Memory B cell (primary cell): Measurements from ENCODE around the gene PVALEF.

Experiments
- ATAC-seq: fragments of 150-1000 bp; cut with Tn5 transposase; 2 replicates; pipeline ENCODE4 v1.10.0; 2021; ENCODE audit warnings: low read depth, mild to moderate bottlenecking, moderate library complexity
- DNase-seq, 2 donors: peaks; one replicate each; pipeline ENCODE4 v3.0.0; 2022; ENCODE audit warnings: low spot score in 2 of 2
- H3K27ac Mint-ChIP-seq: one replicate; pipeline ENCODE4 v1.8.0; 2022; ENCODE audit warnings: mild to moderate bottlenecking, moderate library complexity, mixed read lengths
- H3K27me3 Mint-ChIP-seq: one replicate; pipeline ENCODE4 v1.8.0; 2022; ENCODE audit warnings: mixed read lengths
- H3K36me3 Mint-ChIP-seq: one replicate; pipeline ENCODE4 v1.8.0; 2022; ENCODE audit warnings: mild to moderate bottlenecking, mixed read lengths
- H3K4me1 Mint-ChIP-seq: one replicate; pipeline ENCODE4 v1.8.0; 2022; ENCODE audit warnings: mixed read lengths
- H3K4me3 Mint-ChIP-seq: one replicate; pipeline ENCODE4 v1.8.0; 2022; ENCODE audit warnings: mild to moderate bottlenecking, moderate library complexity, mixed read lengths
- H3K9me3 Mint-ChIP-seq: one replicate; pipeline ENCODE4 v1.8.0; 2022; ENCODE audit warnings: mixed read lengths

Gene PVALEF

GRCh38 chr17:81125573-81126081 lies 39.7 kb upstream of the PVALEF start:
- Mint-ChIP-seq H3K36me3 (no peaks in the 10 kb centered on the region), H3K4me1 (no peaks in the 10 kb centered on the region), H3K27me3 (no peaks in the 10 kb centered on the region), H3K9me3 (no peaks in the 10 kb centered on the region), H3K4me3 (no peak overlapping the region), H3K27ac (no peak overlapping the region)
- no peak for DNase-seq
- ATAC-seq = no peak

GRCh38 chr17:81126281-81127132 lies 38.8 kb upstream of the PVALEF start:
- ATAC-seq = no peak
- Mint-ChIP-seq H3K4me3 (no peak overlapping the region), H3K27ac (no peak overlapping the region), H3K4me1 (no peaks in the 10 kb centered on the region), H3K9me3 (no peaks in the 10 kb centered on the region), H3K36me3 (no peaks in the 10 kb centered on the region), H3K27me3 (no peaks in the 10 kb centered on the region)
- no peak for DNase-seq

- no peak overlapping the region for H3K4me3 Mint-ChIP-seq
- no peaks in the 10 kb centered on the region for H3K4me1 Mint-ChIP-seq
- H3K27ac Mint-ChIP-seq = no peak overlapping the region
- H3K27me3 Mint-ChIP-seq = no peaks in the 10 kb centered on the region
- ATAC-seq (no peak), DNase-seq (no peak)
- H3K36me3 Mint-ChIP-seq = no peaks in the 10 kb centered on the region
- H3K9me3 Mint-ChIP-seq = no peaks in the 10 kb centered on the region
Measured at GRCh38 chr17:81127133-81127455, 38.2 kb upstream of the PVALEF start.

- Mint-ChIP-seq H3K4me1 (no peaks in the 10 kb centered on the region), H3K4me3 (no peak overlapping the region), H3K27ac (no peak overlapping the region), H3K36me3 (no peaks in the 10 kb centered on the region), H3K9me3 (no peaks in the 10 kb centered on the region), H3K27me3 (no peaks in the 10 kb centered on the region)
- ATAC-seq (no peak), DNase-seq (no peak)
Measured at GRCh38 chr17:81127526-81128177, 37.7 kb upstream of the PVALEF start.

- Mint-ChIP-seq H3K27ac (no peak overlapping the region), H3K4me1 (no peaks in the 10 kb centered on the region)
Measured at GRCh38 chr17:81128338-81128737, 37.0 kb upstream of the PVALEF start.

GRCh38 chr17:81128774-81129173 lies 36.5 kb upstream of the PVALEF start:
- Mint-ChIP-seq H3K36me3 (no peaks in the 10 kb centered on the region), H3K4me1 (no peaks in the 10 kb centered on the region), H3K27me3 (no peaks in the 10 kb centered on the region), H3K27ac (no peak overlapping the region), H3K4me3 (no peak overlapping the region), H3K9me3 (no peaks in the 10 kb centered on the region)
- DNase-seq (no peak), ATAC-seq (no peak)

More at GRCh38 chr17:81128338-81128737, 37.0 kb upstream of the PVALEF start:
- H3K9me3 Mint-ChIP-seq = no peaks in the 10 kb centered on the region
- H3K4me3 Mint-ChIP-seq = no peak overlapping the region
- DNase-seq = no peak
- no peaks in the 10 kb centered on the region for H3K36me3 Mint-ChIP-seq
- ATAC-seq = no peak
- no peaks in the 10 kb centered on the region for H3K27me3 Mint-ChIP-seq

GRCh38 chr17:81129289-81129688 lies 36.0 kb upstream of the PVALEF start:
- no peak for ATAC-seq

GRCh38 chr17:81129711-81130367 lies 35.5 kb upstream of the PVALEF start:
- ATAC-seq (no peak), DNase-seq (no peak)
- Mint-ChIP-seq H3K36me3 (no peaks in the 10 kb centered on the region), H3K4me1 (no peaks in the 10 kb centered on the region), H3K27me3 (no peaks in the 10 kb centered on the region), H3K4me3 (no peak overlapping the region), H3K27ac (no peak overlapping the region), H3K9me3 (no peaks in the 10 kb centered on the region)

More at GRCh38 chr17:81129289-81129688, 36.0 kb upstream of the PVALEF start:
- Mint-ChIP-seq H3K4me3 (no peak overlapping the region), H3K36me3 (no peaks in the 10 kb centered on the region), H3K4me1 (no peaks in the 10 kb centered on the region), H3K27me3 (no peaks in the 10 kb centered on the region), H3K9me3 (no peaks in the 10 kb centered on the region), H3K27ac (no peak overlapping the region)
- no peak for DNase-seq

GRCh38 chr17:81130385-81131361 lies 34.6 kb upstream of the PVALEF start:
- no peak for ATAC-seq
- Mint-ChIP-seq H3K4me3 (no peak overlapping the region), H3K9me3 (no peaks in the 10 kb centered on the region), H3K27me3 (no peaks in the 10 kb centered on the region), H3K4me1 (no peaks in the 10 kb centered on the region), H3K36me3 (no peaks in the 10 kb centered on the region), H3K27ac (no peak overlapping the region)
- no peak for DNase-seq

GRCh38 chr17:81131486-81132196 lies 33.7 kb upstream of the PVALEF start:
- H3K27ac Mint-ChIP-seq = no peak overlapping the region
- no peaks in the 10 kb centered on the region for H3K9me3 Mint-ChIP-seq
- no peaks in the 10 kb centered on the region for H3K4me1 Mint-ChIP-seq
- ATAC-seq (no peak), DNase-seq (no peak)
- no peaks in the 10 kb centered on the region for H3K36me3 Mint-ChIP-seq
- no peaks in the 10 kb centered on the region for H3K27me3 Mint-ChIP-seq
- no peak overlapping the region for H3K4me3 Mint-ChIP-seq

GRCh38 chr17:81132197-81132540 lies 33.1 kb upstream of the PVALEF start:
- DNase-seq (no peak), ATAC-seq (no peak)
- Mint-ChIP-seq H3K36me3 (no peaks in the 10 kb centered on the region), H3K4me3 (no peak overlapping the region), H3K4me1 (no peaks in the 10 kb centered on the region), H3K27ac (no peak overlapping the region), H3K27me3 (no peaks in the 10 kb centered on the region), H3K9me3 (no peaks in the 10 kb centered on the region)

GRCh38 chr17:81132770-81133723 lies 32.3 kb upstream of the PVALEF start:
- Mint-ChIP-seq H3K27ac (no peak overlapping the region), H3K36me3 (no peaks in the 10 kb centered on the region), H3K27me3 (no peaks in the 10 kb centered on the region), H3K9me3 (no peaks in the 10 kb centered on the region), H3K4me1 (no peaks in the 10 kb centered on the region), H3K4me3 (no peak overlapping the region)
- DNase-seq (no peak), ATAC-seq (no peak)
